Measurements from ENCODE around the gene KMT5B.
"Not testable (repeated sequence)": the region's sequence is repeated elsewhere in the genome, so short reads cannot be mapped to it uniquely, and the experiment has no call there.

The KMT5B gene

GRCh38 chr11:68213135-68213515 is at the start of gene KMT5B:
Gene KMT5B (minus strand): TSS chr11:68213296. CDS start chr11:68190076, 23,220 bp downstream.
- peak; percentile 64 for DNase-seq

- DNase-seq: no peak
These were observed 49.4 kb upstream of the KMT5B start for GRCh38 chr11:68262544-68262827.

GRCh38 chr11:68261749-68262543 is 48.9 kb upstream of the KMT5B start:
- DNase-seq: no peak

GRCh38 chr11:68261006-68261405 is 47.9 kb upstream of the KMT5B start:
- no peak for DNase-seq

- no peak for DNase-seq
These were observed 47.4 kb upstream of the KMT5B start for GRCh38 chr11:68260484-68260883.

- DNase-seq: no peak
These were observed 46.2 kb upstream of the KMT5B start for GRCh38 chr11:68259122-68259959.

GRCh38 chr11:68258363-68258765 is 45.3 kb upstream of the KMT5B start:
- DNase-seq: no peak

- peak; percentile 88 for DNase-seq
These were observed 44.6 kb upstream of the KMT5B start for GRCh38 chr11:68257477-68258362.

- DNase-seq: no peak
These were observed 43.2 kb upstream of the KMT5B start for GRCh38 chr11:68256331-68256741.

GRCh38 chr11:68255526-68255925 is 42.4 kb upstream of the KMT5B start:
- DNase-seq: no peak

GRCh38 chr11:68254421-68254820 is 41.3 kb upstream of the KMT5B start:
- no peak for DNase-seq

GRCh38 chr11:68251765-68252164 is 38.7 kb upstream of the KMT5B start:
- DNase-seq: no peak

- not testable (repeated sequence) for DNase-seq
These were observed 31.8 kb upstream of the KMT5B start for GRCh38 chr11:68244912-68245311.

GRCh38 chr11:68243847-68244246 is 30.8 kb upstream of the KMT5B start:
- not testable (repeated sequence) for DNase-seq

- no peak for DNase-seq
These were observed 29.5 kb upstream of the KMT5B start for GRCh38 chr11:68242616-68243015.

- DNase-seq: no peak
These were observed 18.5 kb upstream of the KMT5B start for GRCh38 chr11:68231621-68232020.

GRCh38 chr11:68229601-68230000 is 16.5 kb upstream of the KMT5B start:
- no peak for DNase-seq

GRCh38 chr11:68226421-68226820 is 13.3 kb upstream of the KMT5B start:
- DNase-seq: no peak

GRCh38 chr11:68224606-68225005 is 11.5 kb upstream of the KMT5B start:
- no peak for DNase-seq

GRCh38 chr11:68223275-68223674 is 10.2 kb upstream of the KMT5B start:
- DNase-seq: no peak

- no peak for DNase-seq
These were observed 8.3 kb upstream of the KMT5B start for GRCh38 chr11:68221406-68221805.

GRCh38 chr11:68216171-68216938 is 3.3 kb upstream of the KMT5B start:
- DNase-seq: no peak

Measured in stimulated activated naive CD4-positive, alpha-beta T cell treated with Interleukin-2 at 50 U/mL for 16 hours (primary cell).